DMS114 treated with DMSO at 0.1 percent for 48 hours (cell line): Measurements from ENCODE around the gene ATG2B.

Experiments
- DNase-seq: peaks from one replicate; lab custom pipeline; 2025; ENCODE audit not compliant: unreplicated experiment; lab: John Stamatoyannopoulos, UW

Gene ATG2B

GRCh38 chr14:96362965-96363750 lies at the start of gene ATG2B, which contains the start of gene GSKIP:
Gene ATG2B, minus strand, starts transcription at chr14:96363341. Its CDS starts 365 bp downstream, at chr14:96362976.
Gene GSKIP, plus strand, starts transcription at chr14:96363526. Its CDS starts 18,722 bp downstream, at chr14:96382248.
- DNase-seq = peak; percentile 55

GRCh38 chr14:96410119-96410518 lies 47.0 kb upstream of the ATG2B start:
- no peak for DNase-seq

- no peak for DNase-seq
These were observed 46.6 kb upstream of the ATG2B start for GRCh38 chr14:96409701-96410100.

GRCh38 chr14:96408608-96409007 lies 45.5 kb upstream of the ATG2B start:
- DNase-seq = no peak

- no peak for DNase-seq
These were observed 44.9 kb upstream of the ATG2B start for GRCh38 chr14:96407935-96408570.

GRCh38 chr14:96405677-96406076 lies 42.5 kb upstream of the ATG2B start:
- no peak for DNase-seq

GRCh38 chr14:96403409-96403808 lies 40.3 kb upstream of the ATG2B start:
- DNase-seq = no peak

- no peak for DNase-seq
These were observed 37.4 kb upstream of the ATG2B start for GRCh38 chr14:96400495-96400894.

GRCh38 chr14:96399405-96399804 lies 36.3 kb upstream of the ATG2B start:
- DNase-seq = no peak

- DNase-seq = no peak
These were observed 35.8 kb upstream of the ATG2B start for GRCh38 chr14:96398921-96399320.

GRCh38 chr14:96398432-96398831 lies 35.3 kb upstream of the ATG2B start:
- no peak for DNase-seq

- no peak for DNase-seq
These were observed 31.1 kb upstream of the ATG2B start for GRCh38 chr14:96394047-96394815.

GRCh38 chr14:96393071-96393691 lies 30.0 kb upstream of the ATG2B start:
- DNase-seq = no peak

GRCh38 chr14:96391293-96392118 lies 28.4 kb upstream of the ATG2B start:
- peak; percentile 81 for DNase-seq

GRCh38 chr14:96390965-96391292 lies 27.8 kb upstream of the ATG2B start:
- no peak for DNase-seq

GRCh38 chr14:96385385-96385784 lies 22.2 kb upstream of the ATG2B start:
- no peak for DNase-seq

- no peak for DNase-seq
These were observed 21.6 kb upstream of the ATG2B start for GRCh38 chr14:96384740-96385139.

- DNase-seq = no peak
These were observed 20.9 kb upstream of the ATG2B start for GRCh38 chr14:96384053-96384452.

GRCh38 chr14:96383445-96383844 lies 20.3 kb upstream of the ATG2B start:
- no peak for DNase-seq

- no peak for DNase-seq
These were observed 17.6 kb upstream of the ATG2B start for GRCh38 chr14:96380735-96381134.

GRCh38 chr14:96376093-96376492 lies 13.0 kb upstream of the ATG2B start:
- DNase-seq = no peak
